GM12874 (cell line): ENCODE measurements around the gene ICA1.

ENCODE experiments used
- TF ChIP-seq, protein P1 (sequence below): IDR thresholded peaks from 2 replicates; pipeline ENCODE4 v1.5.1; 2011; ENCODE audit warnings: low read depth, mild to moderate bottlenecking, control low read depth, low read length, moderate library complexity; ENCODE audit not compliant: insufficient read depth

Gene ICA1

DNA sequence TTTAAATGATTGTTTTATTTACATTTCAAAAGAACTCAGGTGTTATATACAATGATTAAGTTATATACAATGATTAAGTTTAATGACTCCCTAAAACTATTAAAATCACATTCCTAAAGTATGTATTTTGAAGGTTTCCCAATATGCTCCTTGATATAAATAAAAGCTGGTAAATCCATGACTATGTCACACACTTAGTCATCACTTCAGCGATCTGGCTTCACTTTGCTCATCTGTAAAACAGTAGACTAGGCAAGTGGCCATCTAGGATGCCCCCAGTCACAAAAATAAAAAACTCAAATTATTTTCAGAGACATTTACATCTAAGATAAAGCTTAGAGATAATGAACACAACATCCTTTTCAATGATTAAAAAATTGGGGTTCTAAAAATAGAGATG is 10.8 kb downstream of the ICA1 start:
- TF ChIP-seq, protein P1, sequence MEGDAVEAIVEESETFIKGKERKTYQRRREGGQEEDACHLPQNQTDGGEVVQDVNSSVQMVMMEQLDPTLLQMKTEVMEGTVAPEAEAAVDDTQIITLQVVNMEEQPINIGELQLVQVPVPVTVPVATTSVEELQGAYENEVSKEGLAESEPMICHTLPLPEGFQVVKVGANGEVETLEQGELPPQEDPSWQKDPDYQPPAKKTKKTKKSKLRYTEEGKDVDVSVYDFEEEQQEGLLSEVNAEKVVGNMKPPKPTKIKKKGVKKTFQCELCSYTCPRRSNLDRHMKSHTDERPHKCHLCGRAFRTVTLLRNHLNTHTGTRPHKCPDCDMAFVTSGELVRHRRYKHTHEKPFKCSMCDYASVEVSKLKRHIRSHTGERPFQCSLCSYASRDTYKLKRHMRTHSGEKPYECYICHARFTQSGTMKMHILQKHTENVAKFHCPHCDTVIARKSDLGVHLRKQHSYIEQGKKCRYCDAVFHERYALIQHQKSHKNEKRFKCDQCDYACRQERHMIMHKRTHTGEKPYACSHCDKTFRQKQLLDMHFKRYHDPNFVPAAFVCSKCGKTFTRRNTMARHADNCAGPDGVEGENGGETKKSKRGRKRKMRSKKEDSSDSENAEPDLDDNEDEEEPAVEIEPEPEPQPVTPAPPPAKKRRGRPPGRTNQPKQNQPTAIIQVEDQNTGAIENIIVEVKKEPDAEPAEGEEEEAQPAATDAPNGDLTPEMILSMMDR, result no peak

DNA sequence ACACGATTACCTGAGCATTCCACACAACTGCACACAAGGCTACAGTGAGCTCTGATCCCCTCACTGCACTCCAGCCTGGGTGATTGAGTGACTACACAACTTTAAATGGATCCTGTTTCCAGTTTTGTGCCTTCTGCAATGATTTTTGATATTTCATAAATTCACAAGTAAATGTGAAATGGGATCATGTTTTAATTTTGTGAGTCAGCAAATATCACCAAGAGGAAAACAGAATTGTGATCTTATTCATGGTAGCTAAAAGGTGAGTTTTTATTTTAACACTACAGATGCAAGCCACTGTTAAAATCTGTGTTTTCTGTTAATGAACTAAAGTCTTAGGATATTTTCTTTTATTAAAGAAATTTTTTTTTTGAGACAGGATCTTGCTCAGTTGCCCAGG is 11.4 kb downstream of the ICA1 start:
- TF ChIP-seq, protein P1, result no peak

DNA sequence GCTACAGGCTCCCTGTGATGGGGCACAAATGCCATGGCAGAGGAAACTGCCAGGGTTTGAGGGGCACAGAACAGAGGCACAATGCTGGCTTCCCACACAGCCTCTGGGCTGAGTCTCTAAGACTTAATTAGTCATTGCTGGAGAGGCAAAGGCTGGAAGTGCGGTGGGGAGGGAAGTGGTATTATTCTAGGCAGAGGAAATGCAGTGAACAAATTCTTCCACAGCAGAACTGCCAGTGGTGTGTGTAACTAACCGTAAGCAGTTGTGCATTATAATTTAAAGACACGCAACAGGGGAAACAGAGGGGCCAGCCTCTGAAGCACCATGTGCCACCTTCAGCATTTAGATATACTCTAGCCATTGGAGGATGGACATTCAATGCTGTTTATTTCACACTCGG is 12.8 kb downstream of the ICA1 start:
- TF ChIP-seq, protein P1, result no peak

DNA sequence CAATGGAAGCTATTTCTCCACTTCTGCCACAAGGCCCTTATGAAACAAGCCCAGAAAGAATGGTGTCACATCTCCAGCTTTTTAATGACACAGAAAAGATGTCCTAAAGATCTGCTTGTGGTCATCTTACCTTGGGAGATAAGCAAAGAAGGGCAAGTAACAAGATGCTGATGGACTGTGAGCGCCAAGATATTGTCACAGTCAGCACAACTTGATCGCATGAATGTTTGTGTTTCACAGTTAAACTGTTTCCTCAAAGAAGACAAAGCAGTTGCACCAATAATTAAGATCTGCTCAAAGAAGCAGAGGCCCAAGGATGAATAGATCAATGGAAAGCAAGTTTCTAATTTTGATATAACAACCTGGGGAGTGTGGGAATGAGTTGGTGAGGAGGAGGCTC is 15.9 kb downstream of the ICA1 start:
- TF ChIP-seq, protein P1, result no peak

DNA sequence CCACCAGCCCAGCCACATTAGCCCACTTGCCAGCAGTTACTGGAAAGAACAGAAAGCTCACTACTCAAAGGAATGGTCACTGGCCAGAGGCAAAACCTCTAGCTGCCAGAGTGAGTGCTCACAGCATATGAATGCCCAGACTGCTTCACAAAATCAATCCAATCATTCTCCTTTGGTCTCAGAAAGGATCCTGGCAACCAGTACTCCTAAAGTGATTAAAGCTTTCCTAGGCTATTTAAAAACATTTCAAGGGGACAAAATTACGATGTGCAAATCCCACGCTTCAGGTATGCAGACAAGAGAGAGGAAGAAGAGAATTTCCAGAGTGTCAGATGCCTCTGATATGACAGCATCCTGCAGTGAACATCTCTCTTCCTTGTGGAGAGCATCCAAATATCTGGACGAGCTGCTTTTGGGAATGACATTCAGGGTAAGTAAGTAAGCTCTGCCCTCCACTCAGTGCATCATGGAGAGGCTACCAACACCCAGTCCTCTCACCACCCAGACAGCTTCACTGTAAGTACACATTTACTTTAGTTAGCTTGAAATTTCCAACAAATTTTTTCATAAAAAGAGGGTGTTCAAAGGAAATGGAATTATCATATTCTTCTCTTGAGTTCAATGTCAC is 25.1 kb downstream of the ICA1 start:
- TF ChIP-seq, protein P1, result no peak

DNA sequence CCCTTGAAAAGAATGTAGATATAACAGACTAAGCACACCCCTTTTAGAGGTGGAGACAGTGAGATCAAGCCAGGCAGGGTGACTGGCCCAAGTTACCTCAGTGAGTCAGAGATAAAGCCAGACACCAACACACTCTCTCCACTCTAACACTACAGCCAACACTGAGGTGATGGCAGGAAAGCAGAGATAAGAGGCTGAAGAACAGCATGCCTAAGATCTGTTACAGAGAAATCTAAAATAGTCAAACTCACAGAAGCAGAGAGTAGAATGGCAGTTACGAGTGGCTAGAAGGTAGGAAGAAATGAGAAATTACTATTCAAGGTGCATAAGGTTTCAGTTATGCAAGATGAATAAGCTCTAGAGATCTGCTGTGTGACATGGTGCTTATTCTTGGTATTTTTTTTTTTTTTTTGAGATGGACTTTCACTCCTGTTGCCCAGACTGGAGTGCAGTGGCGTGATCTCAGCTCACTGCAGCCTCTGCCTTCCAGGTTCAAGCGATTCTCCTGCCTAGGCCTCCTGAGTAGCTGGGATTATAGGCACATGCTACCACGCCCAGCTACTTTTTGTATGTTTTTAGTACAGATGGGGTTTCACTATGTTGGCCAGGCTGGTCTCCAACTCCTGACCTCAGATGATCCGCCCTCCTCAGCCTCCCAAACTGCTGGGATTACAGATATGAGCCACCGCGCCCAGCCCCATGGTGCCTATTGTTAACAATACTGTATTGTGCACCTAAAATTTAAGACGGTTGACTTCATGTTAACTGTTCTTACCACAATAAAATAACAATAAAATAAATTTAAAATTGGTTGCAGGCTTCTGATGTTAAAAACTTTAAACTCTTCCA is 28.7 kb downstream of the ICA1 start:
- TF ChIP-seq, protein P1, result no peak

DNA sequence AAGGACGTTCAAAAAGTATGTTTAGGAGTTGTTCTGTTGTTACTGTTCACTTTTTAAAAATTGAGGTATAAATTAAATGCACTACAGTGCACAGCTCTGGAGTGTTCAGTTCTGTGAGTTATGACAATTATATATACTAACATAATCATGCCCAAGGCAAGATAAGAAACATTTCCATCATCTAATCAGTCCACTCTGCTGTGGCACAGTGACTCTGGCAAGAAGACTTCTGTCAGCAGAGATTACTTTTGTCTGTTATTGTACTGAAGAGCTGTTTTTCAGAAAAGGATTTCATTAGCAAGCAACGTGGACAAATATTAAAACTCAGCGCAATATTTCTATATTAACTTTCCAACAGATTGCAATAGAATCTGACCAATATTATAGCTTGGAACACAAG is 32.0 kb downstream of the ICA1 start:
- TF ChIP-seq, protein P1, result no peak
